Keratinocyte (primary cell): ENCODE results near the gene KCNT2. TPM values are rescaled to one million over a fixed set of nuclear protein-coding genes. Genes with fewer than 3 reads are reported as not detected.

Experiments used
- DNase-seq: peaks from one replicate; pipeline ENCODE4 v3.0.0-alpha.2; 2011; ENCODE audit warnings: low read depth, missing footprints, low spot score
- FAIRE-seq: peaks from 2 replicates; lab custom pipeline; 2011; peaks lifted over from hg19 to GRCh38; lab: Jason Lieb, UNC
- H2AFZ ChIP-seq: 2 replicates; pipeline ENCODE4 v1.6.0; 2012; ENCODE audit warnings: low read length, control low read depth, inconsistent platforms; ENCODE audit not compliant: control insufficient read depth
- H3K27ac ChIP-seq: 2 replicates; pipeline ENCODE4 v1.5.1; 2011; ENCODE audit warnings: low read length; ENCODE audit not compliant: control insufficient read depth, insufficient read depth
- H3K27me3 ChIP-seq: 3 replicates; pipeline ENCODE4 v1.6.0; 2011; ENCODE audit warnings: low read length; ENCODE audit not compliant: control insufficient read depth, insufficient read depth; ENCODE audit errors: extremely low read depth
- H3K36me3 ChIP-seq, 2 experiments: 2 replicates in 1 of 2; 3 replicates in 1 of 2; pipeline ENCODE4 v1.5.1; 2011; ENCODE audit warnings: low read length in 2 of 2, mild to moderate bottlenecking in 1 of 2; ENCODE audit not compliant: control insufficient read depth in 2 of 2, insufficient read depth in 2 of 2; ENCODE audit errors: extremely low read depth in 1 of 2
- H3K4me1 ChIP-seq: 3 replicates; pipeline ENCODE4 v1.5.1; 2011; ENCODE audit warnings: low read length; ENCODE audit not compliant: control insufficient read depth, insufficient read depth; ENCODE audit errors: extremely low read depth
- H3K4me2 ChIP-seq: 3 replicates; pipeline ENCODE4 v1.6.0; 2011; ENCODE audit warnings: low read depth, low read length; ENCODE audit not compliant: control insufficient read depth, insufficient read depth; ENCODE audit errors: extremely low read depth
- H3K4me3 ChIP-seq, 3 experiments: fragments of 200-600 bp in 1 of 3; sonication (generic) in 1 of 3; 2 replicates in 2 of 3; 3 replicates in 1 of 3; pipeline ENCODE4 v1.5.1; 2011 to 2016; ENCODE audit warnings: low read length in 3 of 3, mild to moderate bottlenecking in 3 of 3, control low read depth in 2 of 3, inconsistent platforms in 1 of 3, low read depth in 1 of 3, mixed read lengths in 1 of 3, mixed run types in 1 of 3, moderate library complexity in 1 of 3; ENCODE audit not compliant: control insufficient read depth in 2 of 3, insufficient read depth in 2 of 3; ENCODE audit errors: extremely low read depth in 1 of 3
- H3K79me2 ChIP-seq: 2 replicates; pipeline ENCODE4 v1.6.0; 2012; ENCODE audit warnings: low read length; ENCODE audit not compliant: control insufficient read depth, insufficient read depth
- H3K9ac ChIP-seq: 3 replicates; pipeline ENCODE4 v1.6.0; 2011; ENCODE audit warnings: low read length; ENCODE audit not compliant: control insufficient read depth, insufficient read depth; ENCODE audit errors: extremely low read depth
- H3K9me1 ChIP-seq: 3 replicates; pipeline ENCODE4 v1.6.0; 2011; ENCODE audit warnings: low read length; ENCODE audit not compliant: control insufficient read depth, insufficient read depth; ENCODE audit errors: extremely low read depth
- H3K9me3 ChIP-seq: 2 replicates; pipeline ENCODE4 v1.5.1; 2012; ENCODE audit warnings: low read depth, low read length; ENCODE audit not compliant: control insufficient read depth
- H4K20me1 ChIP-seq: 3 replicates; pipeline ENCODE4 v1.6.0; 2011; ENCODE audit warnings: low read length; ENCODE audit not compliant: control insufficient read depth, insufficient read depth; ENCODE audit errors: extremely low read depth
- EZH2 ChIP-seq: IDR thresholded peaks from one replicate; pipeline ENCODE4 v1.6.1; 2012; ENCODE audit warnings: inconsistent platforms, mild to moderate bottlenecking, low read length, moderate library complexity
- dilution Hi-C: fragments of 300-500 bp; cut with MboI; formaldehyde crosslinking; loops from one replicate; pipeline ENCODE4 v1.7.0; 2020; ENCODE audit warnings: low sequenced_read_pairs; ENCODE audit not compliant: extremely low pct_ligation_motif_present
- polyA plus RNA-seq, 5 experiments: library from polyadenylated mRNA; depleted of rRNA in 3 of 5; stranded (reverse) in 3 of 5; stranded (forward) in 1 of 5; unstranded in 1 of 5; fragments of >200 nt; gene quantifications; 1 replicate in 1 of 5; 2 replicates in 3 of 5; 3 replicates in 1 of 5; pipeline versions ENCODE4 v1.2.1 to v1.2.3, GENCODE V29; 2011 to 2012; ENCODE audit warnings: missing spikeins in 2 of 5, low read depth in 1 of 5, low replicate concordance in 1 of 5
- TF ChIP-seq, protein P1 (sequence below), 3 experiments: IDR thresholded peaks in 1 of 3; conservative IDR thresholded peaks in 1 of 3; optimal IDR thresholded peaks in 1 of 3; 2 replicates in 2 of 3; 3 replicates in 1 of 3; pipeline versions ENCODE3 to v1.5.1; 2011; ENCODE audit warnings: low read length in 3 of 3, mild to moderate bottlenecking in 3 of 3, moderate library complexity in 2 of 3, control low read depth in 1 of 3, inconsistent platforms in 1 of 3; ENCODE audit not compliant: insufficient read depth in 2 of 3; ENCODE audit errors: extremely low read depth in 1 of 3

Gene KCNT2
- polyA plus RNA-seq, 1 donor (not counting 4 experiments of a cell fraction or from before 2014, with no cell fraction given) = not detected

DNA sequence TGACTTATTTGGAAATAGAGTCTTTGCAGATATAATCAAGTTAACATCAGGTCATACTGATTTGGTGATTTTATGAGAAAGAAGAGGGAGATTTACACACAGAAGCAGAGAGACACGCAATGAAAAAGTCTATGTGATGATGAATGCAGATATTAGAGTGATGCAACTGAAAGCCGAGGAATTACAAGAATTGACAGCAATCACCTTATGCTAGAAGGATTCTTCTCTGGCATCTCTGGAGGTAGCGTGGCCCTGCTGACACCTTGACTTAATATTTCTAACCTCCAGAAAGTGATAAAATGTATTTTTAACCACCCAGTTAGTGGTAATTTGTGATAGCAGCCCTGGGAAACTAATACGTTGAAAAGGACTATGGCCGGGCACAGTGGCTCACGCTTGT is 29.4 kb upstream of the KCNT2 start:
- TF ChIP-seq, protein P1, sequence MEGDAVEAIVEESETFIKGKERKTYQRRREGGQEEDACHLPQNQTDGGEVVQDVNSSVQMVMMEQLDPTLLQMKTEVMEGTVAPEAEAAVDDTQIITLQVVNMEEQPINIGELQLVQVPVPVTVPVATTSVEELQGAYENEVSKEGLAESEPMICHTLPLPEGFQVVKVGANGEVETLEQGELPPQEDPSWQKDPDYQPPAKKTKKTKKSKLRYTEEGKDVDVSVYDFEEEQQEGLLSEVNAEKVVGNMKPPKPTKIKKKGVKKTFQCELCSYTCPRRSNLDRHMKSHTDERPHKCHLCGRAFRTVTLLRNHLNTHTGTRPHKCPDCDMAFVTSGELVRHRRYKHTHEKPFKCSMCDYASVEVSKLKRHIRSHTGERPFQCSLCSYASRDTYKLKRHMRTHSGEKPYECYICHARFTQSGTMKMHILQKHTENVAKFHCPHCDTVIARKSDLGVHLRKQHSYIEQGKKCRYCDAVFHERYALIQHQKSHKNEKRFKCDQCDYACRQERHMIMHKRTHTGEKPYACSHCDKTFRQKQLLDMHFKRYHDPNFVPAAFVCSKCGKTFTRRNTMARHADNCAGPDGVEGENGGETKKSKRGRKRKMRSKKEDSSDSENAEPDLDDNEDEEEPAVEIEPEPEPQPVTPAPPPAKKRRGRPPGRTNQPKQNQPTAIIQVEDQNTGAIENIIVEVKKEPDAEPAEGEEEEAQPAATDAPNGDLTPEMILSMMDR (optimal IDR thresholded peaks at IDR 0.05 in 1 of 3, IDR thresholded peaks at IDR 0.05 in 1 of 3, conservative IDR thresholded peaks at IDR 0.05 in 1 of 3; ENCODE audit: extremely low read depth in 1 of 3, insufficient read depth in 2 of 3, low read length in 3 of 3) = no peak
- no peak for TF ChIP-seq EZH2
- dilution Hi-C loops = no loop called here

DNA sequence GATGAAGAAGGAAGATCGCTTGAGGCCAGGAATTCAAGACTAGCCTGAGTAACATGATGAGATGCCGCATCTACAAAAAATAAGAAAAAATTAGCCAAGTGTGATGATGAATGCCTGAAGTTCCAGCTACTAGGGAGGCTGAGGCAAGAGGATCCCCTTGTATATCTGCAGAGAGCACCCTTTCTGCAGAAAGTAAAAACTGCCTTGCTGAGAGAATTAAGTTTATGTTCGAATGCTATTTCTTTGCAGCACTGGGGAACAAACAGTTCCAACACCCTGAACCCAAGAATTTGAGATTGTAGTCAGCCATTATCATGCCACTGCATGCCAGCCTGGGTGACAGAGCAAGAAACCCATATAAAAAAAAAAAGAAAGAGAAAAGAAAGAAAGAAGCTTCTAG is 20.6 kb upstream of the KCNT2 start:
- H3K36me3 ChIP-seq = no peaks in the 10 kb centered on the region
- H3K27me3 ChIP-seq = no peaks in the 10 kb centered on the region
- H2AFZ ChIP-seq = no peak overlapping the region
- FAIRE-seq (no peak), DNase-seq (no peak)
- TF ChIP-seq EZH2 = no peak
- TF ChIP-seq, protein P1 (optimal IDR thresholded peaks at IDR 0.05 in 1 of 3, IDR thresholded peaks at IDR 0.05 in 1 of 3, conservative IDR thresholded peaks at IDR 0.05 in 1 of 3; ENCODE audit: extremely low read depth in 1 of 3, insufficient read depth in 2 of 3, low read length in 3 of 3) = no peak
- no peak overlapping the region for H3K27ac ChIP-seq
- no peaks in the 10 kb centered on the region for H3K4me1 ChIP-seq
- dilution Hi-C loops = no loop called here
- H3K9me1 ChIP-seq = no peaks in the 10 kb centered on the region
- H3K79me2 ChIP-seq = no peaks in the 10 kb centered on the region
- H4K20me1 ChIP-seq = no peaks in the 10 kb centered on the region
- no peak overlapping the region for H3K4me3 ChIP-seq
- no peaks in the 10 kb centered on the region for H3K9me3 ChIP-seq
- H3K9ac ChIP-seq = no peak overlapping the region
- no peak overlapping the region for H3K4me2 ChIP-seq

More for the DNA sequence above, 29.4 kb upstream of the KCNT2 start:
- H2AFZ ChIP-seq = no peak overlapping the region
- FAIRE-seq = no peak
- no peak overlapping the region for H3K4me2 ChIP-seq
- H3K9ac ChIP-seq = no peak overlapping the region
- no peak overlapping the region for H3K4me3 ChIP-seq
- H3K27me3 ChIP-seq = no peaks in the 10 kb centered on the region
- H3K4me1 ChIP-seq = no peaks in the 10 kb centered on the region
- no peaks in the 10 kb centered on the region for H3K9me1 ChIP-seq
- H3K79me2 ChIP-seq = no peaks in the 10 kb centered on the region
- no peaks in the 10 kb centered on the region for H4K20me1 ChIP-seq
- H3K36me3 ChIP-seq = no peaks in the 10 kb centered on the region
- H3K27ac ChIP-seq = no peak overlapping the region
- no peak for DNase-seq
- H3K9me3 ChIP-seq = no peaks in the 10 kb centered on the region
